Activated T-helper 1 cell treated with Interleukin-2 at 50 U/mL for 16 hours (primary cell): Measurements from ENCODE around the gene ENPP1.
A peak's percentile ranks its signal among the peaks of the same experiment; 100 is the strongest.
"Not testable (repeated sequence)": the region's sequence is repeated elsewhere in the genome, so short reads cannot be mapped to it uniquely, and the experiment has no call there.

Source experiments
- DNase-seq: peaks from one replicate; pipeline ENCODE4 v3.0.0-alpha.2; 2020; ENCODE audit warnings: low read depth

Gene ENPP1

GRCh38 chr6:131877999-131878789, 70.4 kb downstream of the ENPP1 start:
- no peak for DNase-seq

GRCh38 chr6:131883016-131883415, 75.2 kb downstream of the ENPP1 start:
- no peak for DNase-seq

- DNase-seq, result no peak
These were observed 77.4 kb downstream of the ENPP1 start for GRCh38 chr6:131885237-131885636.

GRCh38 chr6:131886517-131886916, 78.7 kb downstream of the ENPP1 start:
- no peak for DNase-seq

- DNase-seq, result no peak
These were observed 82.3 kb downstream of the ENPP1 start for GRCh38 chr6:131890091-131890490.

- no peak for DNase-seq
These were observed 85.4 kb downstream of the ENPP1 start for GRCh38 chr6:131893198-131893597.

- DNase-seq, result no peak
These were observed 86.9 kb downstream of the ENPP1 start for GRCh38 chr6:131894493-131895424.

GRCh38 chr6:131897050-131897435, 89.2 kb downstream of the ENPP1 start:
- DNase-seq, result no peak

GRCh38 chr6:131897621-131898020, 89.8 kb downstream of the ENPP1 start:
- no peak for DNase-seq

GRCh38 chr6:131898718-131899117, 90.9 kb downstream of the ENPP1 start:
- DNase-seq, result no peak

- no peak for DNase-seq
These were observed 92.4 kb downstream of the ENPP1 start for GRCh38 chr6:131900231-131900630.

- DNase-seq, result not testable (repeated sequence)
These were observed 93.6 kb downstream of the ENPP1 start for GRCh38 chr6:131901326-131901873.

- DNase-seq, result not testable (repeated sequence)
These were observed 95.9 kb downstream of the ENPP1 start for GRCh38 chr6:131903734-131904133.

- DNase-seq, result not testable (repeated sequence)
These were observed 101.0 kb downstream of the ENPP1 start for GRCh38 chr6:131908787-131909186.

- peak; percentile 38 for DNase-seq
These were observed 101.8 kb downstream of the ENPP1 start for GRCh38 chr6:131909408-131910218.

GRCh38 chr6:131910219-131910589, 102.4 kb downstream of the ENPP1 start:
- no peak for DNase-seq

GRCh38 chr6:131910956-131911355, 103.1 kb downstream of the ENPP1 start:
- no peak for DNase-seq

- DNase-seq, result no peak
These were observed 104.1 kb downstream of the ENPP1 start for GRCh38 chr6:131911951-131912350.

- DNase-seq, result no peak
These were observed 106.4 kb downstream of the ENPP1 start for GRCh38 chr6:131914234-131914633.

GRCh38 chr6:131914967-131915751, 107.3 kb downstream of the ENPP1 start:
- DNase-seq, result no peak
